NCI-H187 treated with DMSO at 0.1 percent for 48 hours (cell line): ENCODE results near the gene CTTNBP2NL.
"Not testable (repeated sequence)": the region's sequence is repeated elsewhere in the genome, so short reads cannot be mapped to it uniquely, and the experiment has no call there.

Experiments used
- DNase-seq: peaks from one replicate; lab custom pipeline; 2025; lab: John Stamatoyannopoulos, UW

The CTTNBP2NL gene

DNA sequence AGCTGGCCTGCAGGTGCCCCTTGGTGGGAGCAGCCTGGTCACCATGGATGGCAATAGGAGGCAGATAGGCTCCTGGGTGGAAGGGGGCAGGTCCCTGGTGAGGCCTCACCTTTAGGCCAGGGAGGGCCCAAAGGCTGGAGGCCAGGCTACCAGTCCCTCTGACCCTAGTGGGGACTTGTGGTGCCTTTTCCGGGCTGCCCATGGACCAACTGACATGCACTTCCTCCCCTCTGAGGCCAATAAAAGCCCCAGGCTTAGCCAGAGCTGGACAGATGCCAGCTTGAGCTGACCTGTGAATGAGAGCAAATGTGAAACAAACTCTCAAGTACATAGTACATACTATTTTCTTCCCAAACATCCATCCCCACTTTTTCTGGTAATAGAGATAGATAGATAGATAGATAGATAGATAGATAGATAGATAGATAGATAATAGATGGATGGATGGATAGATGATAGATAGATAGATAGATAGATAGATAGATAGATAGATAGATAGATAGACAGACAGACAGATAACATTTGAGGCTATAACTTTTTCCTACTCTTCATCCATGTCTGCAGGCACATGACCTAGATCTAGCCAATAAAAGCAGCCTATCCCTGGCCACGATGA, 9.2 kb upstream of the CTTNBP2NL start:
- DNase-seq: no peak

DNA sequence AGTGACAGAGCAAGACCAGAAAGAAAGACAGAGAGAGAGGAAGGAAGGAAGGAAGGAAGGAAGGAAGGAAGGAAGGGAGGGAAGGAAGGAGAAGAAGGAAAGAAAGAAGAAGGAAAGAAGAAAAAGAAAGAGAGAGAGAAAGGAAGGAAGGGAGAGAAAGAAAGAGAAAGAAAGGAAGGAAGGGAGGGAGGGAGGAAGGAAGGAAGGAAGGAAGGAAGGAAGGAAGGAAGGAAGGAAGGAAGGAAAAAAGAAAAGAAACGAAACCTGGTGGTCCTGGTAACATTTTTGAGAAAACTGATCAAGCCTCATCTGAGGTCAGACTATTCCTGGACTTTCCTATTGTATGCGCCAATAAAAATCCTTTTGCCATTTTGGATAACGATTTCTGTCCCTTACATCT, 8.2 kb upstream of the CTTNBP2NL start:
- DNase-seq: no peak

DNA sequence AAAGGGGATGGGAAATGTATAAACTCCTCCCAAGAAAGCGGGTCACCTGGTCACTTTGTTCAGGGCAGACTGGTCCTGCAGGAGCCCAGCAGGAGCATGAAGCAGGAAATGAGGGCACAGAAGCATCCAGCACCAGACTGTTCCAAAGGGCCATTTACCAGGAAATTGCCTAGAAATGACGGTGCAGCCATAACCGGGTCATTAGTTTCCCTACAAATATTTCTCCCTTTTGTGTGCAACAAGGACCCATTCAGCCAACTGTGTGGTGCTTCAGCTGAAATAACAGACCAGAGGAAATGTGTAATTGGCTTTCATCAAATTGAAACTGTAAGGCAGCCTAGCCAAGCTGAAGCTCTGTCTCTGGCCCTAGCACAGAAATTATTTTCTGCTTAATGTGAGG, 7.6 kb upstream of the CTTNBP2NL start:
- DNase-seq: no peak

DNA sequence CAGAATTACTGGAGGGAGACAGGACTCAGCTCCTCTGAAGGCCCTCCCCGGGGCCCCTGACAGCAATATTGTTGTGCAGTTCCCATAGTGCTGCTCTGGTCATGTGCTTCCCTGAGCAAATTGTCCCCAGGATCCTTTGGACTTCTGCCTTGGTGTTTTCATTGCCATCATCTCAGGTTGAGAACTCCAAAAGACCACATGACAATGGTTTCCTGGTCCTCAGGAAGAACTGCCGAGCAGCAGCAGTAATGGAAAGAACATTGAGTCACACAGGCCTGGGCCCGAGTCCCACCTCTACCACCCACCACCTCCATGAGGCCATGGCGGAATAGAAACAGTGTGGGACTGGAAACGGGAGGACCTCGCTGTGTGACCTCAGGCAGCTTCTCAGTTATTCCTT, 6.3 kb upstream of the CTTNBP2NL start:
- no peak for DNase-seq

DNA sequence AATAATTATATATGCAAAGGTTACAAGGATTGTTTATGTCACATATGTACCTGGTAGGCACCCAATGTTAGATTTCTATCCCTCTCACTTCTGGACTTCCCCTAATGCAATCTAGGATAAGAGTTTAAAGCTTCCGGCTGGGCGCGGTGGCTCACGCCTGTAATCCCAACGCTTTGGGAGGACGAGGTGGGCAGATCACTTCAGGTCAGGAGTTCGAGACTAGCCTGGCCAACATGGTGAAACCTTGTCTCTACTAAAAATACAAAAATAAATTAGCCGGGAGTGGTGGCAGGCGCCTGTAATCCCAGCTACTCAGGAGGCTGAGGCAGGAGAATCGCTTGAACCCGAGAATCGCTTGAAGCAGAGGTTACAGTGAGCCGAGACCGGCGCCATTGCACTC, 5.7 kb upstream of the CTTNBP2NL start:
- DNase-seq: not testable (repeated sequence)

DNA sequence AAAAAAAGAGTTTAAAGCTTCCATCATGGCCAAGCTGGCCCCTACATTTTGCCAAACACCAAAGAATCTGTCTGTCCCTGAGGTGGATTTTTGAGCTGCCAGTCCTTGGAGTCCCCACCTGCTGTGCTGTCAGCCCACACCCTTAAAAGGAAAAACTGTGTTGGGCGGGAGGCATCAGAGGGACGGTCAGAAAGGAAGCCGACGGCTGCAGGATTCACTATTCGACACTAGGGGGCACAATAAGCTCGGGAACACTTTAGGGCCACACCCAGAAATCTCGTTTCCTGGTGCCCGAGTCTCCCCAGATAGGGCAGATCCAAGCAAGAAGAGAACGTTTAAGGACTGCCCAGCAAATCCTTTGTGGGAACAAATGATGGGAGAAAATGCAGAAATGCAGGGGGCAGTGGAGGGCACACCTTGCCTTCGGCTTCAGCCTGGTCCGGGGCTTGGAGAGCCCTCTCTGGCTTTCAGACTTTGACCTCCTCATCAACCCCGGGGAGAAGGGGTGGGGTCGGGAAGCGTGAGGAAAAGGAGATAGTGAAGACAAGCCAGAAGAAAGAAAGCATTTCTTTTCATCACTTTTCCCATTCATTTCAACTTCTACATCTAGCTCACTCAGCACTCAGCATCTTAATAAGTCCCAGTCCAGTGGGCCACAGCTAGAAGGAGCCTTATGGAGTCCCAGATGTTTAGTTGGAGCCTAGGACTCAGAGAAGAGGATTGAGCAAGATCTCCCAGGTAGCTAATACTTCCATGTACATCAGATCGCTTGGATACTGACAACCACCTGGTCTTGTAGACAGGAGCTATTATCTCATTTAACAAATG, 5.0 kb upstream of the CTTNBP2NL start:
- DNase-seq: peak; percentile 78

DNA sequence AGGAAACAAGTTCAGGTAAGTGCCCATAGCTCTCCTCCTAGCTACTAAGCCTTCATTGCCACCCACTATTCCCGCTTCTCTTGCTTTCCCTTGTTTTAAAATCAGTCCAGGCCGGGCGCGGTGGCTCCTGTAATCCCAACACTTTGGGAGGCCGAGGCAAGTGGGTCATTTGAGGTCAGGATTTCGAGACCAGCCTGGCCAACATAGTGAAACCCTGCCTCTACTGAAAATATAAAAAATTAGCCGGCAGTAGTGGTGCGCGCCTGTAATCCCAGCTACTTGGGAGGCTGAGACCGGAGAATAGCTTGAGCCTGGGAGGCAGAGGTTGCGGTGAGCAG, 4.4 kb upstream of the CTTNBP2NL start:
- no peak for DNase-seq

DNA sequence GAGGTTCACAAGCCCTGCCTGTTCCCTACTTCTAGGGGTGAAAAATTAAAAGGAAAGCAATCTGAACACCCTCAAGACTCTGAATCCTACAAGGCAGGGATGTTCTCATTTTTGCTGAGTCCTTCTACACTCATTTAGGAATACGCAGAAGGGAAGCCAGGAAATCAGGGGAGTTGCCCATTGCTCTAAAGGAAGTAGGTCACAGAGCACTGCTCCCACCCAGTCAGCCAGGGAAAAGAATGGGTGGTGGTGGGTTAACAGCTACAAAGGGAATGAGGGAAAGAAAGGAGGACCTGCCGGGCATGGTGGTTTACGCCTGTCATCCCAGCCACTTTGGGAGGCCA, 2.4 kb upstream of the CTTNBP2NL start:
- no peak for DNase-seq

DNA sequence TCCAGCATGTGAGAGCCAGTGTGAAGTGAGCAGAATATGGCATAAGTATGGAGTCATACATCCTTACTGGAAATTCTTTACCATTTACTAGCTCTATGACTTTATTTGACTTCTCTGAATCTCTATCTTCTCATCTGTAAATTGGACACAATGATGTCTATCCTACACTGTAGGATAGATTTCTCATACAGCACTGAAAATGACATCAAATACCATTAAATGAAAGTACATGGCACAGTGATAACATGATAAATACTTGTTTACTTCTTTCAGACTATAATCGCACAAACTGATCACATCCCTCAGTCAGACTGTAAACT, 1.3 kb upstream of the CTTNBP2NL start:
- DNase-seq: no peak

DNA sequence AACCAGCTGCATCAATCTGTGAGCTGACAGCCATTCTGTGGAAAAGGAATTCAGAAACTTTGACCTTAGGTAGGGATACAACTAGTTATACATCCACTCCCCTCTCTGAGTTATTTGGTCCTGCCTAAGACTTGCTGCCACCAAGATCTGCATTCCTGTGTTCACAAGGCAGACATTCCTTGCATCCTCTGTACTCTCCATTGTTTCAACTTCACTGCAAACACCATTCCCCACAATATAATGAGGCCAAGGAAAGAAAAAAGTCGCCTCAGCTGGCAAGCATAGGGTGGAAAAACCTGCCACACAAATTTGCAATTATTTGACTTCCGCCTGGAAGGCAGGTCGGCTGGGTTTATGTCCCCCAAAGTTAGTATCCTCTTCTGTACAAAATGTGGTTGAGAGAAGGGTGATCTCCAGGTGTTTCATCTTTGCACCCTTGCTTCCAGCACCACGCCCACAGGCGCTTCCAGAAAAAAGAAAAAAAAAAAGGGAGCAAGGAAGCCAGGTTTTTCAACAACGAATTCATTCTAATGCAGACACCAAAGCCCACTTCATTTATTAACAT, 676 bp upstream of the CTTNBP2NL start:
- no peak for DNase-seq

DNA sequence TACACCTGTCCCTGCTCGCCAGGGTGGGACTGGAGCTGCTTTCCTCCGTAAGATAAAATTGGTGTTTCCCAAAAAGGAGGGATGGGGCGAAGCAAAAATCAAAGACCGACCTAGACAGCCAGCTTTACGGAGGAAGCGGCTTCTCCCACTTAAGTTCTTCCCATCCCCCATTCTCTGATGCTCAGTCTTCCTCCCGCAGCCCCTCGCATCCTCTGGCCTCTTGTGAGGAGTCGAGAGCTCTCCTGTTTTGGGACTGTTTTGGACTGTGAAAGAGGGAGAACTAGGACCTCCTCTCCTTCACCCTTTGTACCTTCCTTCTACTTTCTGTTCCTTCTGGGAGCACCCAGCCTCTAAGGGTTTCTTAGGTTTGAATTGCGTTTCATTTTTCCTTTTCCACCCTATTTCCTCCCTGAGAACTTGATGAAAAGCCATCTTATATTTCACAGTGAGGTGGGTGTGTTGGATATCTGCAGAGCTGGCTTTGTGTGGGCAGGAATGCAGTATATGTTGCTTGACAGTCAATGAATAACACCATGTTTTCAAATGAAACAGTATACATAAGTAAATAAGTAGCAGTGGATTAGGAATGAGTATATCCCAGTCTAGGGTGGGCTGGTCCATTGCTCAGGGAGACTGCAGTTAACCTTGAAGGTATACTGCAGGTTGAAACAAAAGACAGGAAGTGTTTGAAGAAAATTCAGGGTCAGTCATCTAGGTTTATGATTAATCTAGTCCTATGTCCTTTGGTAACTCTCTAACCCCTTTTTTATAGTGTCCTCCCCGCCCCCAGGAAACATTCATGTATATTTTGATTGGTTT, 848 bp downstream of the CTTNBP2NL start:
- DNase-seq: no peak

DNA sequence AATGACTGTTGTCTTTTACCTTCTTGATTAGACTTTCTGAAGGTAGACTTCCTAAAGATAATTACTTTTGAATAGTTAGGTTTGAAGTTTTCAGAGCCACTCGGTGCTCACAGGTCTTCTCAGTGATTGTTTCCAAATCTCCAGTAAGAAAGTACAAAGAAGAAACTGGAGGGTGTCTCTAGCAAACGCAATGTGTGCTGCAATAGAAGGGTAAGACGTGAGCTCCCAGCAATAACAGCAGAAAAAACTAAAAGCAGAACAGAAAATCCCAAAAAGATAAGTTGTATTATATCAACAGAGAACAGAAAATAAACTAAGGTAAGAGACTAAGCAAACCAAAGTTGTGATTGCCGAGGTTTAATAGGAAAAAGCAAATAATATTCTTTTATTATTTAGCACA, 1.8 kb downstream of the CTTNBP2NL start:
- DNase-seq: no peak

DNA sequence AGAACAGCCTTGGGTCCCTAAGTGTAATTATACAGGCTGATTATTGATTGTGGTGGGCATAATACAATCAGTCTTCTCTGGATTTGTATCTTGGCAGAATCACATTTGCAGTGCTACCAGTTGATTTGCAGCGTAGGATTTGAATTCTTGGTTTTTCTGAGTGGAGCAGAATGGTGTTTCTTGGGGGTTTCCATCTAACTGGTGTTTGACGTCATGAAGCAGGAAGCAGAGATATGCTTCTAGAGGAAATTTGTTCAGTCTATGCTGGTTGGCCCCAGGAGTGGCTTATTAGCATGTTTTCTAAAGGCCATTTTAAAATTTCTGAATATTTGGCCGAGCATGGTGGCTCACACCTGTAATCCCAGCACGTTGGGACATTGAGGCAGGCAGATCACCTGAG, 3.4 kb downstream of the CTTNBP2NL start:
- DNase-seq: no peak

DNA sequence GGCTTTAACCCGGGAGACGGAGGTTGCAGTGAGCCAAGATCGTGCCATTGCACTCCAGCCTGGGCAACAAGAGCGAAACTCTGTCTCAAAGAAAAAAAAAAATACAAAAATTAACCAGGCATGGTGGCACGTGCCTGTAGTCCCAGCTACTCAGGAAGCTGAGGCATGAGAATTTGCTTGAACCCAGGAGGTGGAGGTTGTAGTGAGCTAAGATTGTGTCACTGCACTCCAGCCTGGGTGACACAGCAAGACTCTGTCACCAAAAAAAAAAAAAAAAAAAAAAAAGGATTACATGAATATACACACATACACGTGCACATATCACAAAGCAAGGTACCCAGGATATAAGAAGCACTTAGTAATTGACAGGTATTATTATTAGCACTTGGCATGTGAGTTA, 4.7 kb downstream of the CTTNBP2NL start:
- DNase-seq: not testable (repeated sequence)

DNA sequence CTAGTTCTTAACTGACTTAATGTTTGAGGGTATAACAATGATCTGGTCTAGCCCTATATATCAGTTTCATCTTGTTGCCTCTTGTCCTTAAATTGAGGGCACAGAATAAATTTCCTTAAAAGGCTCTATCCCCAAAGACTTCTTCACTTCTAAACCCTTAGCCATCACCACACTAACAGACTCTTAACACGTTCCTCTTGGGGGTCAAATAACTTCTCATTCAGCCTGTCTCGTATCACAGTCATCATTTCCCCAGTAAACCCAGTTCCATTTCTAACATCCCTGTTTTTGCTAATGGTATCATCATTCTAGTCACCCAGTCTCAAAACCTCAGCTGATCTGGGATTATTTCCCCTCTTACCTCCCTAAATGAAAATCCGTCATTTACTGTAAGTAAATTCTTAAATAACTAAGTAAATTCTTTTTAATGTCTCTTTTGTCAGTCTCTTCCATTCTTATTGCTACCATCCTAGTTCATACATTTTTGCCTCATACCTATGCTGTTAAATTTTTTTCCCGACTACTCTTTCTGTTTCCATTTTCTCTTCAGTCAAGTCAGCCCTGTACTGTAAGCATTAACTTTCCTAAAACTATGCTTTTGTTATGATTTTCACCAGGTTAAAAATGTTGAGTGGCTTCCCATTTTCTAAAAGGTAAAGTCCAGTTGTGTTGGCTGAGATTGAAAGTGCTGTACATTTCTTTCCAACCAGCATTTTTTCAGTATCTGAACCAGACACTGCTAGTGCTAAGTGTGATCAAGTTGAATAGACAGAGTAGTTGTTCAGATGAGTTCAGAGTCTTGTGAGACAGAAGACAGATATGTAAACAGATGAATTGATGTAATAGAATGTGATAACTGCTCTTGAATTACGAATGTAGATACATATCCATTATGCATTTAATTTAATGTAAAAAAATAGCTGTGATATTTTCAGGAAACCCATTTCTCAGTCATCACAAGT, 6.9 kb downstream of the CTTNBP2NL start:
- no peak for DNase-seq

DNA sequence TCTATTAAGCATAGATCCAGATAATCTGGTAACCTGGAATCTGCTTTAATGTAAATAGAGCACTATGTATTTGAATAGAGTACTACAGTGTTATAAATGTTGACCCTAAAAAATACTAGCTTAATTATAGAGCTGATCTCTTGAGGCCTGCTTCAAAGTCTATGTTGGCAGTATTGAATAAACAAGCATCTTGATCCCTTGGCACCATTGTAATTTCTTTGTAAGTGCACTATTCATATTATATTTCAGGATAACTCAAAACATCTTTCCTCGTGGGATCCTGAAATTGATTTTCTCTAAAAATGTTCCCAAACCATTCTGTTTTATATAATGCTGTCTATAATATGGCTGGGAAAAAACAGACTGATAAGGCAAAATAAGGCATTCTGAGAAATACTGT, 10.8 kb downstream of the CTTNBP2NL start:
- no peak for DNase-seq

DNA sequence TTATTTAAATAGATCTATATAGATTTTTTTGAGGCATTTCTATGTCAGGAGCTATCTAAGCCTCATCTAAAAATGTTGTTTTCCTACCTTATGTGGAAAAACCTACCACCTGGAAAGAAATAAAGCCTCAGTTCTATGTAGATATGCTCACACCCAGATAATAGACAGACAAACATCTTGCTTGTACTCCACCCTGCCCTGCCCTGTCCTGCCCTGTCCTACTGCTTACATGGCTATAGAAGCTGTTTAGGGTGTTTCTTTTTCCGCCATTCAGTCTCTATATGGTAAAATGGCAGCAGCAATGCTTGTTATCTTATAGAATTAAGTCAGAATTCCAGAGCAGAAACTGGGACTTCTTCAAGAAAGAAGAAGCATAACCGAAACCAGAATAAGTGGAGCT, 13.4 kb downstream of the CTTNBP2NL start:
- no peak for DNase-seq

DNA sequence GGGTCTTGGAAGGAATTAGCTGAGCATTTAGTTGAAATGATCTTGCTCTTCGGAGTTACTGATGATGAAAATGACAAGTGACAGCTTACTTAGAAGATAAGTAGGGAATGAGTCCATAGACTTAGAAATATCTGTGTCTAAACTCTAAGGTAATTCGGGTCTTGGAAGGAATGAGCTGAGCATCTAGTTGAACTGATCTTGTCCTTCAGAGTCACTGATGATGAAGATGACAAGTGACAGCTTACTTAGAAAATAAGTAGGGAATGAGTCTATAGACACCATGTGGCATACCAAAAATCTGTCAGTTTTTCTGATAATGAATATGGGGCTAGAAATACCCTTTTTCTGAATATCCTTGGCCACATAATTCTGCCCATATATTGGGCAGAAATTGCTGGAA, 14.7 kb downstream of the CTTNBP2NL start:
- DNase-seq: no peak

DNA sequence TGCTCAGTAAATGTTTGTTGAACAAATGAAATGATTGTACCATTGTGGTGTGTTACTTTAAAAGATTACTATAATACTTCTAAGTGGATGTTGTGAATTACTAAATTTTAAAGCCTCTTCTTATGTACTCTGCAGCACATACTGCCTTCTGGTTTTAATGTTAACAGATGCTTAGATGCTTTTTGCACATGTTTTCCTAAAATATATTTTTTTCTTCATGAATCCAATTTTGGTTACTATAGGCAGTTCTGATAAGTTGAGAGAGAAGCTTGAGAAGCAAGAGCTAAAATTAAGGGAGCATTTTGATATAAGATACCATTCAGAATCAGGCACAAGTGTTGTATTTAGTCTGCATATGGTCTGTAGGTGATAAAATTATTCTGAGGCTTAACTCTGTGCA, 21.3 kb downstream of the CTTNBP2NL start:
- no peak for DNase-seq

DNA sequence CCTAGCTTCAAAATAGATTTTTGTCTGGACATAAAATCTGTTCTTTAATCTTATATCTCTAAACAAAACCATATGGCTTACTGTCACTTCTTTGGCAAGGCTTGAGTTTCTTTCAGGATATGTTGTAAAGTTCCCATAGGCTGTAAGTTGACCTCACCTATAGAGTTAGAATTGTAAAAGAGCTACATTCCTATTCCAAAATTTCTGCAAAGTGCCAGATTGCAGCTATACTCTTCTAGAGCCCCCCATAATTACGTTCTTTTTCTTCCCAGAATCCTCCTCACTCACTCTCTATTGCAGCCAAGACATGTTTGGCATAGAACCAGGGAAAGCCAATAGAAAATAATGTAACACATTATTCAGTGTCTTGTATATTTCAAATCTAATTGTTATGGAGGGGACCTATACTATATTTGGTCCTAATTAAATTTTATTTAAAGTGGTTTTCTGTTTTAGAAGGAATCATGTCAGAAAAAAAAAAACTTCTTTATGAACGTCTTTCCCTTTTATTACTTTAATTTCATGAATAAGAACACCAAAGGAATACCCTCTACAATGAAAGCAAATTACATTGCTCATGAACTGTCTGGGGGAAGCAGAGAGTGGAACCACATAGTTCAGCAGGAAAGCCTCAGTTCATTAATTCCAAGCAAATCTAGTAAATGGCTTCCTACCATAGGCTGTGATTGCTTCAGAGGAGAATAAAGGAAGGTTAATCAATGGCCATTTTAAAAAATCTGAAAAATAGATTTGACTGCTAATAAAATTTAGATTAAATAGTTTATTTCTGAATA, 22.3 kb downstream of the CTTNBP2NL start:
- DNase-seq: no peak

DNA sequence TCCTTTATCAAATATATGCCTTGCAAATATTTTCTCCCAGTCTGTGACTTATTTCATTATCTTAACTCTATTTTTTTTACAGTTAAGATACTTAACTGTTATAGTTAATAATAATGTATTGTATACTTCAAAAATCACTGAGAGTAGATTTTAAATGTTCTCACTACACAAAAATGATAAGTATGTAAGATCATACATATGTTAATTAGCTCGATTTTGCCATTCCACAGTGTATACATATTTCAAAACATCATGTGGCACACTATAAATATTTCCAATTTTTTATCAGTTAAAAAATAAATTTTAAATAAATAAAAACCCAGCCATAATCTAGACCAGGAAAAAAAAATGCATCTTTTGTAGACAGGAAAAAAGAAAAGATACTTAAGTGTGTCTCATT, 27.2 kb downstream of the CTTNBP2NL start:
- DNase-seq: no peak
